Endothelial cell of umbilical vein (primary cell): ENCODE data around the gene HASPIN. TPM values are rescaled to one million over a fixed set of nuclear protein-coding genes. Genes with fewer than 3 reads are reported as not detected.

Experiments used
- BruUV-seq: library from RNA; stranded (reverse); fragments of 400-500 nt; replicated peaks from 2 replicates; lab custom pipeline; 2021; lab: Mats Ljungman, UMichigan
- CTCF ChIA-PET: fragments of 300-600, 350-600 bp; sonication (Branson Sonifier 250); formaldehyde crosslinking; loops from one replicate; lab custom pipeline; 2021; ENCODE audit warnings: antibody characterized with exemption, inconsistent platforms; lab: Charles Lee
- POLR2A ChIA-PET: fragments of 300-600, 350-600 bp; sonication (Branson Sonifier 250); formaldehyde crosslinking; loops from one replicate; lab custom pipeline; 2021; ENCODE audit warnings: antibody characterized with exemption, inconsistent platforms; lab: Charles Lee
- DNase-seq: peaks from one replicate; pipeline ENCODE4 v3.0.0-alpha.2; 2011; ENCODE audit warnings: low read depth, low spot score
- FAIRE-seq: peaks from 2 replicates; lab custom pipeline; 2011; peaks lifted over from hg19 to GRCh38; lab: Jason Lieb, UNC
- H2AFZ ChIP-seq: 2 replicates; pipeline ENCODE4 v1.6.0; 2012; ENCODE audit warnings: low read depth, low read length, control low read depth, inconsistent platforms
- H3K27ac ChIP-seq: 2 replicates; pipeline ENCODE4 v1.5.1; 2011; ENCODE audit warnings: low read depth, mild to moderate bottlenecking, control low read depth, low read length, moderate library complexity; ENCODE audit not compliant: insufficient read depth
- H3K27me3 ChIP-seq, 2 experiments: 2 replicates each; pipeline versions ENCODE4 v1.6.0 to v1.6.1; 2011; ENCODE audit warnings: low read length in 2 of 2, mixed read lengths in 1 of 2; ENCODE audit not compliant: control insufficient read depth in 2 of 2, insufficient read depth in 2 of 2
- H3K36me3 ChIP-seq, 2 experiments: 2 replicates in 1 of 2; 3 replicates in 1 of 2; pipeline ENCODE4 v1.5.1; 2011; ENCODE audit warnings: low read length in 2 of 2, mild to moderate bottlenecking in 1 of 2, moderate library complexity in 1 of 2; ENCODE audit not compliant: control insufficient read depth in 2 of 2, insufficient read depth in 2 of 2; ENCODE audit errors: extremely low read depth in 1 of 2
- H3K4me1 ChIP-seq: 3 replicates; pipeline ENCODE4 v1.5.1; 2011; ENCODE audit warnings: mild to moderate bottlenecking, low read length; ENCODE audit not compliant: control insufficient read depth, insufficient read depth; ENCODE audit errors: extremely low read depth
- H3K4me2 ChIP-seq: 2 replicates; pipeline ENCODE4 v1.6.1; 2011; ENCODE audit warnings: low read length, control low read depth, mixed read lengths; ENCODE audit not compliant: insufficient read depth
- H3K4me3 ChIP-seq, 3 experiments: fragments of 200-600 bp in 1 of 3; sonication (generic), shearing (Covaris generic) in 1 of 3; replicated peaks in 1 of 3; 2 replicates each; pipeline ENCODE4 v1.5.1; 2011 to 2016; ENCODE audit warnings: control low read depth in 3 of 3, low read length in 3 of 3, mild to moderate bottlenecking in 2 of 3, inconsistent platforms in 1 of 3, low read depth in 1 of 3, moderate library complexity in 1 of 3; ENCODE audit not compliant: insufficient read depth in 1 of 3
- H3K79me2 ChIP-seq: 2 replicates; pipeline ENCODE4 v1.6.0; 2012; ENCODE audit warnings: low read length, inconsistent platforms; ENCODE audit not compliant: control insufficient read depth, insufficient read depth
- H3K9ac ChIP-seq: replicated peaks from 2 replicates; pipeline ENCODE3; 2011; ENCODE audit warnings: low read length, control low read depth; ENCODE audit not compliant: insufficient read depth; ENCODE audit errors: extremely low read depth
- H3K9me1 ChIP-seq: replicated peaks from 3 replicates; pipeline ENCODE4 v1.6.0; 2011; ENCODE audit warnings: mild to moderate bottlenecking, low read length; ENCODE audit not compliant: control insufficient read depth, insufficient read depth; ENCODE audit errors: extremely low read depth
- H3K9me3 ChIP-seq: replicated peaks from 2 replicates; pipeline ENCODE4 v1.5.1; 2012; ENCODE audit warnings: low read length, inconsistent platforms; ENCODE audit not compliant: control insufficient read depth, insufficient read depth
- H4K20me1 ChIP-seq: replicated peaks from 2 replicates; pipeline ENCODE3; 2011; ENCODE audit warnings: mild to moderate bottlenecking, low read length; ENCODE audit not compliant: control insufficient read depth, insufficient read depth; ENCODE audit errors: extremely low read depth
- EZH2 ChIP-seq: IDR thresholded peaks from 2 replicates; pipeline ENCODE4 v1.6.1; 2012; ENCODE audit warnings: borderline replicate concordance, low read depth, mild to moderate bottlenecking, moderate library complexity, low read length, inconsistent platforms; ENCODE audit not compliant: severe bottlenecking
- FOS ChIP-seq: IDR thresholded peaks from 2 replicates; pipeline ENCODE4 v1.6.1; 2011; ENCODE audit warnings: mild to moderate bottlenecking, low read length, moderate library complexity, borderline replicate concordance; ENCODE audit not compliant: insufficient read depth
- GATA2 ChIP-seq: IDR thresholded peaks from 2 replicates; pipeline ENCODE4 v1.7.0; 2011; ENCODE audit warnings: low read depth, mild to moderate bottlenecking, moderate library complexity, mixed read lengths, low read length; ENCODE audit not compliant: insufficient read length, insufficient read depth
- JUN ChIP-seq: IDR thresholded peaks from 2 replicates; pipeline ENCODE4 v1.6.1; 2011; ENCODE audit warnings: borderline replicate concordance, low read depth; ENCODE audit not compliant: insufficient read length, insufficient read depth
- MYC ChIP-seq: IDR thresholded peaks from one replicate; pipeline ENCODE4 v1.6.1; 2011; ENCODE audit warnings: mild to moderate bottlenecking, low read depth, low read length
- POLR2A ChIP-seq: IDR thresholded peaks from 2 replicates; pipeline ENCODE4 v1.6.1; 2012; ENCODE audit warnings: low read depth, mild to moderate bottlenecking, control low read depth, low read length
- POLR2AphosphoS5 ChIP-seq: IDR thresholded peaks from 2 replicates; pipeline ENCODE4 v1.6.1; 2012; ENCODE audit warnings: low read depth, mild to moderate bottlenecking, control low read depth, low read length, moderate library complexity; ENCODE audit not compliant: insufficient read depth
- dilution Hi-C: fragments of 300-500 bp; cut with MboI; formaldehyde crosslinking; loops from one replicate; pipeline ENCODE4 v1.15.0; 2019; ENCODE audit warnings: low sequenced_read_pairs; ENCODE audit not compliant: extremely low pct_ligation_motif_present
- intact Hi-C: fragments of 100-400 bp; cut with micrococcal nuclease; formaldehyde crosslinking; loops from one replicate; pipeline ENCODE4 v1.10.0; 2022
- polyA plus RNA-seq, 4 experiments: library from polyadenylated mRNA; depleted of rRNA in 3 of 4; stranded (reverse) in 3 of 4; unstranded in 1 of 4; fragments of >200 nt; gene quantifications; 2 replicates each; pipeline versions ENCODE4 v1.2.1 to v1.2.3, GENCODE V29; 2011 to 2012; ENCODE audit warnings: missing spikeins in 1 of 4
- total RNA-seq: library from RNA; stranded (reverse); gene quantifications from 2 replicates; pipeline ENCODE4 v1.2.3, GENCODE V29; 2021
- TF ChIP-seq, protein P1 (sequence below): IDR thresholded peaks from 2 replicates; pipeline ENCODE4 v1.6.1; 2011; ENCODE audit not compliant: insufficient read depth, insufficient read length
- TF ChIP-seq, protein P2 (sequence below), 2 donors: IDR thresholded peaks; 1 replicate in 1 of 2; 2 replicates in 1 of 2; pipeline ENCODE4 v1.5.1; 2011; ENCODE audit warnings: low read length in 2 of 2, mild to moderate bottlenecking in 2 of 2, moderate library complexity in 2 of 2, control low read depth in 1 of 2, inconsistent platforms in 1 of 2, low read depth in 1 of 2; ENCODE audit not compliant: insufficient read depth in 1 of 2; ENCODE audit errors: extremely low read depth in 1 of 2

Gene HASPIN
- total and polyA plus RNA-seq, 2 donors (not counting 3 experiments of a cell fraction or from before 2014, with no cell fraction given), result 2.7 to 13.2 TPM

- DNase-seq (no peak), FAIRE-seq (no peak)
- ChIA-PET POLR2A (no interaction called here), CTCF (interaction anchor here (0.8 to 2.0 kb wide), 7 partner anchors 11 to 59 kb away, joined by 3 to 7 read pairs (median 5); partner anchors contain the start of genes CTNS, HASPIN and SHPK)
- H3K9me1 ChIP-seq, result no peaks in the 10 kb centered on the region
- no peaks in the 10 kb centered on the region for H3K36me3 ChIP-seq
- TF ChIP-seq JUN (no peak), FOS (no peak), POLR2A (no peak), POLR2AphosphoS5 (no peak), GATA2 (no peak), MYC (no peak), EZH2 (no peak)
- TF ChIP-seq, protein P1, sequence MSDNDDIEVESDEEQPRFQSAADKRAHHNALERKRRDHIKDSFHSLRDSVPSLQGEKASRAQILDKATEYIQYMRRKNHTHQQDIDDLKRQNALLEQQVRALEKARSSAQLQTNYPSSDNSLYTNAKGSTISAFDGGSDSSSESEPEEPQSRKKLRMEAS, result no peak
- TF ChIP-seq, protein P2, sequence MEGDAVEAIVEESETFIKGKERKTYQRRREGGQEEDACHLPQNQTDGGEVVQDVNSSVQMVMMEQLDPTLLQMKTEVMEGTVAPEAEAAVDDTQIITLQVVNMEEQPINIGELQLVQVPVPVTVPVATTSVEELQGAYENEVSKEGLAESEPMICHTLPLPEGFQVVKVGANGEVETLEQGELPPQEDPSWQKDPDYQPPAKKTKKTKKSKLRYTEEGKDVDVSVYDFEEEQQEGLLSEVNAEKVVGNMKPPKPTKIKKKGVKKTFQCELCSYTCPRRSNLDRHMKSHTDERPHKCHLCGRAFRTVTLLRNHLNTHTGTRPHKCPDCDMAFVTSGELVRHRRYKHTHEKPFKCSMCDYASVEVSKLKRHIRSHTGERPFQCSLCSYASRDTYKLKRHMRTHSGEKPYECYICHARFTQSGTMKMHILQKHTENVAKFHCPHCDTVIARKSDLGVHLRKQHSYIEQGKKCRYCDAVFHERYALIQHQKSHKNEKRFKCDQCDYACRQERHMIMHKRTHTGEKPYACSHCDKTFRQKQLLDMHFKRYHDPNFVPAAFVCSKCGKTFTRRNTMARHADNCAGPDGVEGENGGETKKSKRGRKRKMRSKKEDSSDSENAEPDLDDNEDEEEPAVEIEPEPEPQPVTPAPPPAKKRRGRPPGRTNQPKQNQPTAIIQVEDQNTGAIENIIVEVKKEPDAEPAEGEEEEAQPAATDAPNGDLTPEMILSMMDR (IDR thresholded peaks at IDR 0.05; ENCODE audit: extremely low read depth in 1 of 2, insufficient read depth in 1 of 2, low read depth in 1 of 2, low read length in 2 of 2), result no peak
- H3K9me3 ChIP-seq, result no peaks in the 10 kb centered on the region
- peaks cover 5% of the 10 kb centered on the region for H3K4me1 ChIP-seq
- H2AFZ ChIP-seq, result no peak overlapping the region
- no peaks in the 10 kb centered on the region for H3K79me2 ChIP-seq
- H3K4me3 ChIP-seq, result no peak overlapping the region
- dilution Hi-C loops (no loop called here), intact Hi-C loops (no loop called here)
- peaks cover 21 to 22% of the 10 kb centered on the region in 2 experiments for H3K27me3 ChIP-seq
- no peak overlapping the region for H3K9ac ChIP-seq
- BruUV-seq, result no TSS peak
- no peak overlapping the region for H3K27ac ChIP-seq
- peak overlapping the region; percentile 61 for H3K4me2 ChIP-seq
- H4K20me1 ChIP-seq, result no peaks in the 10 kb centered on the region
Measured at GRCh38 chr17:3695129-3695722, 28.5 kb upstream of the HASPIN start.
